GM21367 (cell line): ENCODE results near the gene NTPCR.
"Not testable (repeated sequence)": the region's sequence is repeated elsewhere in the genome, so short reads cannot be mapped to it uniquely, and the experiment has no call there.

Experiments
- ATAC-seq: cut with Tn5 transposase; IDR thresholded peaks from one replicate; pipeline ENCODE4 v1.9.1; 2021; ENCODE audit not compliant: unreplicated experiment

NTPCR gene

DNA sequence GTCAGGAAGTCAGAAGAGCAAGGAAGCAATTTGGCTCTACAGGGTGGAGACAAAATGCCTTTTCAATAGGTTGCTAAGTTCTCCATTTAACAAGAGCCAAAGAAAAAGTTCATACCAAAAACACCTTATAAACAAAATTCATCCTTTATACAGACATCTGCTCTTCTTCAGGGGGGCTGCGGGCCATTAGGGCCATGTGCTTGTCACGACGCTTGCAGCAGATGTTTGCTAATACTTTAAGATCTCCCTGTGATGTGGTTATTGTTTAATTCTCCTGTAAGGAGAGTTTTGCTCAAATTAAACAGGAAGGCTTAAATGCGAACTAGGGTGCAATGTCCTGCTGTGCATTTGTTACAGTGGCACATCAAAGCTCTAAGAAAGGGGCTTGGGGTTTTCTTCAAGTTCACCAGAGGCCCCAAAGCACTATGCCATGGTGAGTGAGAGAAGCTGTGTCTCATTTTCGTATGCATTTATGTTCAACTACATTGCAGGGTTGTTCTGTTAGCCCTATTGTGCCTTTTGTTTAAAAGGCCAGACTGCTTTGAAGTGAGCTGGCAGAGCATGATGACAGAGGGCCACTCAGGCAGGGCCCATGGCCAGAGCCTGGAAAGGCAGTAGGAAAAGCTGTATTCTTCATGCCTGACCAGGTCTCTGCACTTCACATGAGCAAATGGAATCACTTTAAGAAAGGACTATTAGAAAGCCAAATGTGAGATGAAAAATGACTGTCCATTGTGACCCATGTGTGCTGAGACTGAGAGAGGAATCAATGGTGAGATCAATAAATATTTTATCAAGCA, 24.8 kb upstream of the NTPCR start:
- ATAC-seq = no peak

DNA sequence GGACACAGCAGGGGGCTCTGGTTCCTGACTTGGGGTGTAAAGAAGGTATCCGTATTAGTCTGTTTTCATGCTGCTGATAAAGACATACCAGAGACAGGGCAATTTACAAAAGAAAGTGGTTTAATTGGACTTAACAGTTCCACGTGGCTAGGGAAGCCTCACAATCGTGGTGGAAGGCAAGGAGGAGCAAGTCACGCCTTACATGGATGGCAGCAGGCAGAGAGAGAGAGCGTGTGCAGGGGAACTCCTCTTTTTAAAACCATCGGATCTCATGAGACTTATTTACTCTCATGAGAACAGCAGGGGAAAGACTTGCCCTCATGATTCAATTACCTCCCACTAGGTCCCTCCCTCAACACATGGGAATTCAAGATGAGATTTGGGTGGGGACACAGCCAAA, 23.2 kb upstream of the NTPCR start:
- not testable (repeated sequence) for ATAC-seq

DNA sequence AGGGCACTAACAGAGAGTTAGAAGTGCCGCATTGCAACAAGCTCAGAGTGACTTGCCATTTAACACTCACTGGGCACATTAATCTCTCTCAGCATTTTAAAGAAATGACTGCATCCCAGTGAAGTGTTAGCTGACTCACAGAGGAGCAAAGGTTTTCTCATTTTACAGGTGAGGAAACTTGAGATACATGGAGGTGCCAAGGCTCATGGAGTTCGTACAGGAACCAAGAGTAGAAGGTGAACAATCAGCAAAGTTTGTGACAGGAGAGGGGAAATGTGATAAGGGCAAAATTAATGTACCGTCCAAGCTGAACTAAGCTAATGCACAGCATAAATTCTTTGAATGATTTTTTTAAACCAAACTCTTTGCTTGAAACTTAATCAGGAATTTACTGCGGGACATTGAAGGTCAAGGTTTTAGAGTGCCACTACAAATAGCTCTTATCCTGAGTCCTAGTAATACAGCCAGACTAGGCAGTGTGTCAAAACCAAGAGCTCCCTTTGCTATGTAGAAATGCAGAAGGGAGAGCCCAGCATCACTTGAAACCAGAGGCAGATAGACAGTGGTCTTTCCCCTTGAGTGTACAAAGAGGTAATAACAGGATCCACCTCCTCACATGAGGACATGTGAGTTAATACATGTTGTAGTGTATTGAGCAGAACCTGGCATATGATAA, 22.4 kb upstream of the NTPCR start:
- ATAC-seq = no peak

DNA sequence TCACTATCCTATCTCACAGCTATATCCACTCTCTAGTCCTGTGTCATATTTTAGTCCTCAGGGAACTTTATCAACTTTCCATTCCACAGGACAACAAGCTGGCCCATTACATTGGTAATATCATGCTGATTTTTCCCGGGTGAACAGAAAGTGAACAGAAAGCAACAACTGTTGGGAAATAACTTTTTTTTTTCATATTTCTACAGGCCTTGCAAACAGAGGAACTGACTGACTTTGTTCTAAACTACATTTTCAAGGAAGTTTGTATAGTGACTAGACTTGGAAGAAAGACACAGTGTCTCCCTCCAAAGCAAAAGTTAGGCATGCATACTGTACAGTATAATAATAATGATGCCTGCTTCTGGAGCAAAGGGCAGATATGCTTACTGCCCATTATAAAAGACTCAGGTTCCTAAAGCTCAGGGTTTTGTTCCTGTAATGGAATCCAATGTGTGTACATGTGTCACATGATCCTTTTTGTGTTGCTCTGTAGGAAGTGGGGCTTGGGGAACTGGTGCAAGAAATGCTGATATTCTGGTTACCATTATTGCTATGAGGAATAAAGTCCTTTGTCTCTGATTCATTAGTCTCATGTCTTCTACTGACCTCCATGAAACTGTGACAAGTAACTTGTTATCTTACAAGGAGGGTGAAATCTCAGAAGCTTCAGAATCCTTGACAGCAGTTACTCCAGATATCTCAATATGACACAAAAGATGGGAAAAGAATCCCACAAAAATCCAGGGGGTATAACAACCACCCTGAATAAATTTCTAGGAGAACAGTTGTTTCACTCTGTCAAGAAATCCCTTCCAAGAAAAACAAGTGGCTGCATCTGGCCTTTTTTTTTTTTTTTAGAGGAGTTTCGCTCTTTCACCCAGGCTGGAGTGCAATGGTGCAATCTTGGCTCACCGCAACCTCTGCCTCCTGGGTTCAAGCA, 17.7 kb upstream of the NTPCR start:
- no peak for ATAC-seq

DNA sequence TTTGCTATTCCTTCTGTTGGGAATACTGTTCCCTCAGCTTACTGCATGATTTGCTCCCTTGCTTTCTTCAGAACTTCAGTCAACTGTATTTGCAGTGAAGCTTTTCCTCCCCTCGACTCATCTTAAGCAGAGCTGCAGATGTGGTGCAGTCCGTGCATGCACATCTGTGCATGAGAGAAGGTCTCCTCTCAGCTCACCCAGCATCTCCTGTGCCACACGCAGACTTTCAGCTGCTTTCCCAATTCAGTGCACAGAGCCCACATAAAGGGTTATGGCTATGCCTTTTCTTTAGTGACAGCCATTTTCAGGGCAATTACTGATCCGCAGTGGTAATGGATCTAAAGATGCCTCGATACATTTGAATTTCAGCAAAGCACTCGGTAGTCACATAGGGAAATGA, 13.5 kb upstream of the NTPCR start:
- no peak for ATAC-seq

DNA sequence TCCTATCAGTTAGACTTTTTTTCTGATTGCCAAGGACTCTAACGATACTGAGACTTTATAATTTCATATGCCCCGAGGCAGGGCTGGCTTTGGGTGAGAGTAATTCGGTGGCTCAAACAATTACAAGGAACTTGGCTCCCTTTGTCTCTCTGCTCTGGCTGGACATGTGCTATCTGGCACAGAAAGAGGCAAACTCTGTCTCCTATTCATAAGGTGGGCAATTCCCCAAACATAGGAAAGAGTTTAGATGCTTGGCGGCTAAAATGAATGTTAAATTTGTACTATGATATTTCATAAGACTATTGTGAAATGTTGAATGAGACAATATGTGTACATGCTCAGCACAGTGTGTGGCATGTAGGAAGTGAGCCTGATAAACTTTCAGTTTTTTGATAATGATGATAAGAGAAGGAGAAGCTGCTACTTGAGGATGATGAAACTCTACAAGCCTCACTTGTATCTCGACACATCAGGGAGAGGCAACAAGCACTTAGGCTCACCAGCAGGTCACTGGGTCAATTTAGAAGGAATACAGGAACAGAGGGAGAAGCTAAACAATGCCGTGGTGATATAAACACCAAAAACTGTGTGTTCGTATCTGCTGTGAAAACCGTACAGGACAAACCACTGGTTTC, 12.6 kb upstream of the NTPCR start:
- no peak for ATAC-seq

DNA sequence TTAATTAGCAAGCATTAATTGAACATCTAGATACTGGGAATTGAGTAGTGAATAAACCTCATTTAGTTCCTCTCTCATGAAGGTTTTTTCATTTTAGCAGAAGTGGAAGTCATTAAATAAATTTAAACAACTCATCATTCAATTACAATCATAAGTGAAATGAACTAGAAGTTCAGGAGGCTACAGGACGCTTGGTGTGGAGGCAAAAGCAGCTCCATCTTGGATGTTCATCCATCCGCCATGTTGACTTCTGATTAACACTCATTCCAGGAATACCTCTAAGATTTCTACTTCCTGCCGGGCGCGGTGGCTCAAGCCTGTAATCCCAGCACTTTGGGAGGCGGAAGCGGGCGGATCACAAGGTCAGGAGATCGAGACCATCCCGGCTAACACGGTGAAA, 11.5 kb upstream of the NTPCR start:
- no peak for ATAC-seq

DNA sequence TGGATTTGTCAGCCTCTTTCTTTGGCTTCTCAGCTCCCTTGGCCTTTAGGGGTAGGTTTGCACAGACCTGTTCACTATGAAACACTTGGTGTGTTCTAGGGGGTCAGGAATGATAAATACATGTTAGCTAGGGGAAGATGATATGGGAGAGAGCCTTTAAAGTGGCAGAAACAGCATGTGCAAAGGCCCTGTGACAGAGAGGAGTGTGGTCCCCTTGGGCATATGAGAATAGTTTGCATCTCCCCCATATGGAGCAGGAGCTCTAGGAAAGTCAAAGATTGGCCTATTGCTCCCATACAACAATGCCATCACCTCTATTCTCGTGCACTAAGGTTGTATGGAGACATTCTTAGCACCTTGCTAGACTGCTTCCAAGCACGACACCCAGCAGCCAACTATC, 10.7 kb upstream of the NTPCR start:
- ATAC-seq = no peak

DNA sequence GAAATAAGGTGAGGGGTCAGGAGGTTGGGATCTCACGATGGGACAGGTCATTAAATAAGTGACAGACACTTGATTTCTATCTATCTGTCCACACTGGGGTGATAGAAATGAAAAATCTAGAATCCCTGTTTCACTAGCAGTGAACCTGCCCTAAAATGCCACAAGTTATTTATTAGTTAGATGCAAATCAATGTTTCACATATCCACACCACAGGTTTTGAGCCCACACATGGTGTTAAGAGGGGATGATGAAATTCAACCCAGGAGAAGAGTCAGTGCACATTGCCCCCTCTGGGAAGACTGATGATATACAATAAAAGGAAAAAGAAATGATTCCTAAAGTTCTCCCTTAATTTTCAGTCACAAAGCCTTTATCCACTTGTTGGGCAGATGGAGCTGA, 10.1 kb upstream of the NTPCR start:
- no peak for ATAC-seq

DNA sequence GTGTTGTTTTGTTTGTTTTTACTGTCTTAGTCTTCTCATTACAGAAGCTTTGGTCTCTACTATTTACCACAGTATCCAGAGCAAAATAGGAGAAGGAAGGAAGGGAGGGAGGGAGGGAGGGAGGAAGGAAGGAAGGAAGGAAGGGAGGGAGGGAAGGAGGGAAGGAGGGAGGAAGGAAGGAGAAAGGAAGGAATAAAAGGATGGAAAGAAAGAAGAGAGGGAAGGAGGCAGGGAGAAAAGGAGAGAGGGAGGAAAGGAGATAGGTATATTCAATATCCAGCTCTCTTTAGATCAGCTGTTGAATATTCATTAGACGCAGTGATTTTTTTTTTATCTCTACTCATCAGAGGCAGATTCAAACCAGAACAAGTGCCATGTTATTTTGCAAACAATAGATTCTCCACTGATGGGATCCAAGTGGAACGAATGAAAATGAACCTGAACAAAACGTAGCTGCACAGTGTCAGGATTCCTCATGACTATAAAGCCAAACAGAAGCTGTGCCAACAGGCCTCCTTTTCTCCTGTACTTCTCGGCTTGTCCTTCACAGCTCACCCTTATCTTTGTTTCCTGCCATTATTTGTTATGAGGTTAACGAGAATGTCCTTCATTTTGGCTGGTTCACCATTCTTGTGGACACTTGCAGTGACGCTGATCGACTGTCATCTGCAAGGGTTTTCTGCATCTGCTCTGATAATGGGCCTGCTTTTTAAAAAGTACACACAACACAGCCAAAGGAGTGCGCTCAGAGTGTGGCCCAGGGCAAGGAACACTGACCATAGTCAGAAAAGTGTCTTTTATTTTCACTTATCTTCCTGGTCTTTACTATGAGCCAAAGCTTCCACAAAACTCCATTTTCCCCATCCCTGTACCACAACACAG, 7.8 kb upstream of the NTPCR start:
- no peak for ATAC-seq

DNA sequence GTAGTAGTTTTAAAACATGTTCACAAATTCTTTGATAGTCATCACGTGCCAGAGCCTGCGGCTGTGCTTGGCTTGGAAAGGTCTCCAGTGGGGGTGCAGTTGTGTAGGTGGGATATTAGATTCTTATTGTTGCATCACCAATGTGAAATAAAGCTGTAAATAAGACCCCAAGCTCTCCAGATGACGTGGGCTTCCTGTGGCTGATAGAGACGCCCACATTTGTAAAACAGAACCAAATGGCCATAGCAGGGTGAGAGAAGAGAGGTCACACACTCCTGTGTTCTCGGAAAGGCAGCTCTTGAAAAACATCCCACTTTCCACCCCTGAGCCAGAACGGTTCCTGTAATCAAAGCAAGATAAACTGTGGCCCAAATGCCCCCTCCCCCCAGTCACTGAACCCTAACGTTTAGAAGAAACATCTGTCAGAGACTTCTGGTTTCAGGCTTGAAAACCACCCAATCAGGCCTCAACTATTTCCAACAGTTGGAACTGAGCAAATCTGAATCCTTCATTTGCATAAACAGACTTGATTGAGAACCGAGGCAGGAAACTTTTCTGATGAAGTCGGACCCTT, 6.6 kb upstream of the NTPCR start:
- ATAC-seq = peak; percentile 60

DNA sequence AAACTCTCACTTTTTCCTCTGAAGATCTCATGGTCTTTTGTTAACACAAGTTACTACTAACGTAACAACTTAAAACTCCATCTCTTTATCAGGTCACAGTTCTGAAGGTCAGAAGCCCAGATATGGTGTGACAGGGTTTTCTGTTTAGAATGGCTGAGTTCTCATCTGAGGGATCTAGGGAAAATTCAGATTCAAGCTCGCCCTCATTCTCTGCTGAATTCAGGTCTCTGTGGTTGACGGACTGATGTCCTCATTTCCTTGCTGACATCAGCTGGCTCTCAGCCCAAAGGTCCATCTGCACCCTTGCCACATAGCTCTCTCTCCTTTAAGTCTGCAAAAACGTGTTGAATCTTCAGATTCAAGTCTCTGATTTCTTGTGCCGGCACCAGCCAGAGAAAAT, 6.1 kb upstream of the NTPCR start:
- ATAC-seq = no peak

DNA sequence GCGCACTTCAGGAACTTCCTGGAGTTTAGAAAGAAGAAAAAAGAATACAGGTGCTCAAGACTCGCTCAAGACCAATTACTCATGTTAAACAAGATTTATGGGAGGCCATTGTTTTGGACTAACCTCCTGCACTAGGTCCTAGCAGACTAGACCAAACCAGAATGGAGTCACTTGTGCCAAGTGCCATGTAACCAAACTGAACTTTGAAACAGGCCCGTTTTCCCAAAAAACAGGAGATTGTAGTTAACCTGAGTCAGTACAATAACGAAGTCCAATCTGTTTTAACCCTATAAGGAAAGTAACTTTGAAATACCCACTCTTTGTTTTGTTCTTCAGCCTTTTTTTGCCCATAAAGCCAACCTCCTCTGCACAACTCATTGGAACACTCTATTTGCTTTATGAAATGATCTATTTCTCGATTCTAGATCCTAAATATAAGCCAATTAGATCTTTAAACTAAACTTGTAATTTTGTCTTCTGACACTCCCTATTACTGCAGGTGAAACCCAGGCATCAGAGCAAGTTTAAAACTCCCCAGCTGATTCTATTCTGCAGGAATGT, 695 bp upstream of the NTPCR start:
- no peak for ATAC-seq

DNA sequence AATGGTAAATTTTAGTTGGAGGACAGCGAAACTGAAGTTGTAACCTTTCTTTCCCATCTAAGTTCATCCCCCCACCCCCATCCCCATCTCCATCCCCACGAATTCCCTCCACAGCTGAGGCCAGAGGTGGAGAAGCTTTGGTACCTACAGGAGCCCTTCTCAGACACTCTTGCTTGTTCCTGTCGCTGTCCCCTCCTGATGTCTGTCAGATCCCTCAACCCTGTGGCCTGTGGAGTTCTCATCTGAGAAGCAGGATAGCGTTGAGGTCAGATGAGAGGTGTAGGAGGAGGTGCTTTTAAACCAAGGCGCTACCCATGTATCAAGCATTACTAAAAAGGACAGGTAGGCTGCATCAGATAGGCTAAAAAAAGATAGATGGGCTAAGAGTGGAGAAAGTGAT, 769 bp downstream of the NTPCR start:
- ATAC-seq = no peak

DNA sequence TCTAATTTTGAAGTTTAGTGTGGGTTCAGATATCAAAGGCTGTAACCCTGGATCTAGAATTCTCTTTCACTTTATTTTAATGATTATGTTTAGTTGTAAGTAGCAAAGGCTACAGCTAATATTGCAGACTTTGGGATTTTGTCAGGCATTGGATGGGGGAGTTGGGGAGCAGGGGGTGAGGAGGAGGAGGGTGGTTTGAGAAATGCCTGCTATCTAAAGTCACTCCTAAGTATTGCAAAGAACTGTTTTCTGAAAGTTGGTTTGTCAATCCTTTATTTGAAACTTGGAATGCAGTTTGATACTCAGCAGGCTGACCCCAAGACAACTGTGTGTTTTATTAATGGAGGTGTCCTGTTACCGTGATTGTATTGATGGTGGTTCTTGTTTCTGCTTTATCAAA, 1.2 kb downstream of the NTPCR start:
- ATAC-seq = no peak

DNA sequence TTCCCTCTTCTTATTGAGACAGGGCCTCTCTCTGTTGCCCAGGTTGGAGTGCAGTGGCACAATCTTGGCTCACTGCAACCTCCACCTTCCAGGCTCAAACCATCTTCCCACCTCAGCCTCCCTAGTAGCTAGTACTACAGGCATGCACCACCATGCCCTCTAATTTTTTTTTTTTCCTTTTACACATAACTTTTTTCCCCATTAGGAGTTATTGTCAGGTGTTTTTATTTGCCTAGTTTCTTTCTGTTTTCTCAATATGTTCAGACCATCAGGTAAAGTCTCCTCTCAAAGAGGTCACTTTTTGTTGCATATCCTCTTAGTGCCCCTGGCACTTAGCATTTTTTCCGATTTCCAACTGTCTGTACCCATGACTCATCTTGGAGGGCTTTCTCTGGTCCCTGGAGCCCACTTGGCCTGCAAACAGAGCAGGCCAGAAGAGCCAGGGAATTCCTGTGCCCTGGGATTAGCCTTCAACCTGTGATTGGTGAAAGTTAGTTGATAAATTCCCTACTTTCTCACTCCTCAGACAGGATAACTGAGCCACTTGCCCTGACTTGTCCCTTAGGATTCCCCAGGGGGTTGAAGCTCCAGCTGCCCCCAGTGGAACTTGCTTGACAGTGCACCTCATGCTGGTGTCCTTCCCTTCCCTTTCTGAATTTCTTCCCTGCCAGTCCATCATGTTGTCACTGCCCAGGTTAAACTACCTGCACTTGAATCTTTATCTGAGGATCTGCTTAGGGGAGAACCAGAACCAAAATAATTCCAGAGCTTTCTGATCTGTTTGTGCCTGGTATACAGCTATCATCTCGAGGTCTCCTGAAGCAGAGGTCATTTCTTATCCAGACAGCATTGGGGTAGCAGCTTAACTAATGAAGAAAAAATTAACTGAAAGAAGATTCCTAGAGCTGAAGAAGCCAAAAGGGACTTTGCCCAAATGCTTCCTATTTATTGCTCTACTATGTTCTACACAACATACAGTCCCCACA, 2.4 kb downstream of the NTPCR start:
- peak; percentile 53 for ATAC-seq

DNA sequence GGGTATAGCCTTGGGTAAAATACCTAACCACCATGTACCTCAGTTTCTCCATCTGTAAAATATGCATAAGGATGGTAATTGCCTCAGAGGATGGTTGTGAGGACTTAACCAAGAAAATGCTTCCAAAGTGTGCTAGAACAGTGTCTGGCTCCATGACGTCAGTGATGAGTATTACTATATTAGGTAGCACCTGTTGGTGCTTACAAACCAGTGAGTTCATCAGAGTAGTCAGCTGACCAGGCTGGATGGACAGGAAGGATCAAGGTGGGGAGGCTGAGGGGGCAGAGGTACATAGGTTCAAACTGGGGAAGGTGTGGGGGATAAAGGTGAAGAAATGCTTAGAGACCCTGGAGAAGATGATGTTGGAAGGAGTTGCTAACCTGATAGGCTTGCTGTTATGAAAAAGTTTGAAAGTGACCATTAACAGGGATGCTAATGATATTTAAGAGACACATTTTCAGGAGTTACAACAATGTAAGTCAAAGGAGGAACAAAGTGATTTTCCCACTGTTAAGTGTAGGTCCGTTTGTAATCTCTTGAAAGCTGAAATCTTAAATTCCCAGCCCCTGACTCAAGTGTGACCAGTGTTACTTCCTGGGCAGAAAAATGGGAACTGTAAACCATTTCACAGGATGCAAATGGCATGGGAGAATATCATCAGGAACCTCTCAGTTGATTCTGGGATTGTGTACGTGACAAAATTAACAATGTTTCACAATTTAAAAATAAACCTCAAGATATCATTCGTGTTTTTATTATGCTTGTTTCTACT, 4.4 kb downstream of the NTPCR start:
- ATAC-seq = no peak

DNA sequence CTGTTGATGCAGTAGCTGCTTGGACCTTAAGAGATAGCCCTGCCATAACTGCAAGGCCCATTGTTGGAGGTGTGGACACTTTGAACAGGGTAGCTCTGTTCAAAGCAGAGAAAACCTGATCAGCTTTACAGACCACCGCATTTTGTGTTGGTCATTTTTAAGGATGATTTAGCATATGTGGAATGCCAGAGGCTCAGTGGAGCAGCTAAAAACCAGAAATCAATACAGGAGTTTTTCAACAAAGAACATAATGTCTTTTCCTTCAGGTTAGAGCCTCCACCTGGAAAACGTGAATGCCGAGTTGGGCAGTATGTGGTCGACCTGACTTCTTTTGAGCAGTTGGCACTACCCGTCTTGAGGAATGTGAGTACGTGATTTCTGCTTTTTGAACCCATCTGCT, 5.7 kb downstream of the NTPCR start:
- no peak for ATAC-seq
